Stimulated activated CD8-positive, alpha-beta memory T cell treated with anti-CD3 and anti-CD28 coated beads, Interleukin-2, amount 100 ng/mL, for 48 hours (primary cell): Measurements from ENCODE around the gene ALDH1B1.
"Not testable (repeated sequence)": the region's sequence is repeated elsewhere in the genome, so short reads cannot be mapped to it uniquely, and the experiment has no call there.

ENCODE experiments used
- DNase-seq, 2 donors: peaks; one replicate each; pipeline ENCODE4 v3.0.0-alpha.2; 2020; ENCODE audit warnings: low read depth in 2 of 2

The ALDH1B1 gene

GRCh38 chr9:38387066-38387465, 5.4 kb upstream of the ALDH1B1 start:
- no peak for DNase-seq

- DNase-seq: no peak
These were observed 4.8 kb upstream of the ALDH1B1 start for GRCh38 chr9:38387751-38388150.

- no peak for DNase-seq
These were observed 3.9 kb upstream of the ALDH1B1 start for GRCh38 chr9:38388283-38389223.

- DNase-seq: no peak
These were observed 3.2 kb upstream of the ALDH1B1 start for GRCh38 chr9:38389313-38389712.

- DNase-seq: no peak
These were observed 2.1 kb upstream of the ALDH1B1 start for GRCh38 chr9:38390442-38390841.

- DNase-seq: no peak
These were observed 1.7 kb upstream of the ALDH1B1 start for GRCh38 chr9:38390851-38391250.

GRCh38 chr9:38391278-38392118, 1.0 kb upstream of the ALDH1B1 start:
- DNase-seq: no peak

GRCh38 chr9:38393128-38393796, 760 bp downstream of the ALDH1B1 start:
- DNase-seq: no peak

GRCh38 chr9:38394416-38394815, 1.9 kb downstream of the ALDH1B1 start:
- no peak for DNase-seq

- no peak for DNase-seq
These were observed 3.3 kb downstream of the ALDH1B1 start for GRCh38 chr9:38395653-38396370.

GRCh38 chr9:38396371-38396671, 3.8 kb downstream of the ALDH1B1 start:
- DNase-seq: no peak

GRCh38 chr9:38399191-38399590, 6.7 kb downstream of the ALDH1B1 start:
- DNase-seq: not testable (repeated sequence)

- no peak for DNase-seq
These were observed 9.5 kb downstream of the ALDH1B1 start for GRCh38 chr9:38401994-38402393.

- no peak for DNase-seq
These were observed 11.8 kb downstream of the ALDH1B1 start for GRCh38 chr9:38404314-38404713.

- DNase-seq: no peak
These were observed 13.3 kb downstream of the ALDH1B1 start for GRCh38 chr9:38405785-38406184.

- no peak for DNase-seq
These were observed 14.1 kb downstream of the ALDH1B1 start for GRCh38 chr9:38406476-38407186.

- DNase-seq: no peak
These were observed 16.2 kb downstream of the ALDH1B1 start for GRCh38 chr9:38408719-38409118.

- DNase-seq: no peak
These were observed 20.2 kb downstream of the ALDH1B1 start for GRCh38 chr9:38412751-38413150.

GRCh38 chr9:38413283-38413682, 20.8 kb downstream of the ALDH1B1 start:
- DNase-seq: no peak

GRCh38 chr9:38414040-38414723, 21.7 kb downstream of the ALDH1B1 start:
- no peak for DNase-seq
